GM19455 (cell line): ENCODE measurements around the gene MSANTD1.

Experiments
- ATAC-seq: cut with Tn5 transposase; IDR thresholded peaks from one replicate; pipeline ENCODE4 v1.9.1; 2021; ENCODE audit not compliant: unreplicated experiment

The MSANTD1 gene

GRCh38 chr4:3215733-3216132 lies 33.2 kb upstream of the MSANTD1 start:
- no peak for ATAC-seq

GRCh38 chr4:3217266-3217665 lies 31.7 kb upstream of the MSANTD1 start:
- ATAC-seq, result no peak

GRCh38 chr4:3217771-3218170 lies 31.2 kb upstream of the MSANTD1 start:
- no peak for ATAC-seq

GRCh38 chr4:3218824-3219760 lies 29.9 kb upstream of the MSANTD1 start:
- ATAC-seq, result no peak

GRCh38 chr4:3219761-3220475 lies 29.0 kb upstream of the MSANTD1 start:
- no peak for ATAC-seq

- no peak for ATAC-seq
Measured at GRCh38 chr4:3220476-3221183, 28.3 kb upstream of the MSANTD1 start.

- no peak for ATAC-seq
Measured at GRCh38 chr4:3221184-3221494, 27.8 kb upstream of the MSANTD1 start.

GRCh38 chr4:3221996-3222395 lies 27.0 kb upstream of the MSANTD1 start:
- ATAC-seq, result no peak

- no peak for ATAC-seq
Measured at GRCh38 chr4:3223346-3223745, 25.6 kb upstream of the MSANTD1 start.

- no peak for ATAC-seq
Measured at GRCh38 chr4:3223956-3224748, 24.8 kb upstream of the MSANTD1 start.

- no peak for ATAC-seq
Measured at GRCh38 chr4:3225071-3225850, 23.7 kb upstream of the MSANTD1 start.

- ATAC-seq, result no peak
Measured at GRCh38 chr4:3225936-3226335, 23.0 kb upstream of the MSANTD1 start.

- ATAC-seq, result no peak
Measured at GRCh38 chr4:3226467-3226866, 22.5 kb upstream of the MSANTD1 start.

GRCh38 chr4:3226944-3227343 lies 22.0 kb upstream of the MSANTD1 start:
- ATAC-seq, result no peak

GRCh38 chr4:3227878-3228675 lies 20.9 kb upstream of the MSANTD1 start:
- no peak for ATAC-seq

- no peak for ATAC-seq
Measured at GRCh38 chr4:3228881-3229280, 20.1 kb upstream of the MSANTD1 start.

GRCh38 chr4:3229328-3229727 lies 19.6 kb upstream of the MSANTD1 start:
- ATAC-seq, result no peak

GRCh38 chr4:3229964-3230363 lies 19.0 kb upstream of the MSANTD1 start:
- no peak for ATAC-seq

- ATAC-seq, result no peak
Measured at GRCh38 chr4:3231471-3231870, 17.5 kb upstream of the MSANTD1 start.
